ENCODE results near the gene ECM1.

ECM1 gene

DNA sequence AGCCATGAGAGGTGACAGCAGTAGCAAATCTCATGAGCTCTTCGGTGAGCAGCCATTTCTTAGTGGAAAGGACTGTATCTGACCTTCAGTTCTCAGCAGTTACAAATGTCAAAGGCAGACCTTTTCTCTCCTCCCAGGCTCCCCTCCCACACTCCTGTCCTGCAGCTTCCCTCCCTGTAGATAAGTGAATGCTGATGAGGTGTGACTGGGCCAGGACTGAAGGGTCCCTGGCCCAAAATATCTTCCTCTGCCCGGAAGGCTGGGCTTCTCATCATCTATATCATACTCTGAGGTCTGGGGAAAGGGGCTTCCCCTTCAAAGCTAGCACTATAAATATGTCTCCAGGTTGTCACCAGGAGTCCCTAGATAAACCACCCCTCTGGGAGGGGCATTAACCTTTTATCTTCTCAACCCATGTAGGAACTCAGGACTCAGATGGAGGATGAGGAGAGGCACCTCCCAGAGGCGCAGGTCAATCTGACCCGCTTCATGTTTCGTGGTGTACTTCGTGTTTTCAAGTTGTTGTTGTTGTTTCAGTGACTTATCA, 37.6 kb downstream of the ECM1 start:
- no peak for DNase-seq (ENCODE audit: low spot score)

DNA sequence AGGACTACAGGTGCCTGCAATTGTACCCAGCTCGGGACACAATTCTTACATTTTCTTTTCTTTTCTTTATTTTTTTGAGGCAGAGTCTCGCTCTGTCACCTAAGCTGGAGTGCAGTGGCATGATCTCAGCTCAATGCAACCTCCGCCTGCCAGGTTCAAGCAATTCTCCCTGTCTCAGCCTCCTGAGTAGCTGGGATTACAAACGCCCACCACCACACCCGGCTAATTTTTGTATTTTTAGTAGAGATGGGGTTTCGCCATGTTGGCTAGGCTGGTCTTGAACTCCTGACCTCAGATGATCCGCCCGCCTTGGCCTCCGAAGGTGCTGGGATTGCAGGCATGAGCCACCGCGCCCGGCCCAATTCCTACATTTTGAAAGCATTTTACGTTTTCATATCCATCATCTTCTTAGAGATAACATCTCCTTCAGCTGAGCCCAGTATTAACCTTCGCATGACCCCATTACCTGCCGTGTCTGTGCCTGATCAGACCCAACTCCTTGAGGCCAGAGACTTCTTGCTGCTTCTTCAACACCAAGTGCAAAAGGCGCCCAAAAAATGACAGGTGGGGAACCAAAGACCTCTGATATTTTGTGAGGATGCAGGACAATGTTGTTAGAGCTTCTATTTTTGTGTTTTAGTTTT, 38.5 kb downstream of the ECM1 start:
- DNase-seq (ENCODE audit: low spot score), result no peak

- DNase-seq (ENCODE audit: low spot score), result no peak
Measured at GRCh38 chr1:150548324-150548631, 40.4 kb downstream of the ECM1 start.

DNA sequence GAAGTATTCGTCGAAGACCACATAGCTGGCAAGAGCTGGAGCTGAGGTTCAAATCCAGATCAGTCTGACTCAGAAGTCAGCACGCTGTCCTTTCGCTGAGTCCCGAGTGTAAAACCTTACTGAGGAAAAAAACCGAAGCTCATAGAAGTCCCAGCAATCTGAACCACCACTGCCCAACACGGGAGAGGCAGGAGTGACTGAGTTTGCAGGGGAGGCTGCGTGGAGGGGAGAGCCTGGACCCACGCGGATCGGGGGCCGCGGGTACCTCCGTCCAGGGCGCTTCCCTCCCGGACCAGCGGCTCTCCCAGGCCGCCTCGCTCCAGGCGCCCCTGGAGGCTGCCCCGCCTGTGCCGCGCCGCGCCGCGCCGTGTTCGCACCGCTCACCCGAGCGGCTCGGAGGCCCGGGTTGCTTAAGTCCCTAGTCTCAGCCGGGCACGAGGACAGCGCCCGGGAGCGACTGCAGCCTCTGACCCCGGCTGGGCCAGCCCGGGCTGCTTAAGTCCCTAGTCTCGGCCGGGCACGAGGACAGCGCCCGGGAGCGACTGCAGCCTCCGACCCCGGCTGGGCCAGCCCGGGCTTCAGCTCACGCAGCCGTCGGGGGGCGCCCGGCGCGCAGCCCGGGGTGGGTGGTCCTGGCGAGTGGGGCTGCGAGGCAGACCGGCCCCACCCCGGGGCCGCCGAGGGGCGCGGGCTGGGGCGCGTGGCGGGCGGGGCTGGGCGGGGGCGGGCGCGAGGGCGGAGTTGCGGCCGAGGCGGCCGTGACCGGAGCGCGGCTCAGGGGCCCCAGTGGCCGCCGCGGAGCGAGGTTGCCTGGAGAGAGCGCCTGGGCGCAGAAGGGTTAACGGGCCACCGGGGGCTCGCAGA, 41.0 kb downstream of the ECM1 start, which contains the start of gene ADAMTSL4:
Gene ADAMTSL4 (plus strand): TSS at position 777 of the 864 bp plus-strand sequence. CDS start 2,881 bp downstream, outside the sequence.
- no peak for DNase-seq (ENCODE audit: low spot score)

DNA sequence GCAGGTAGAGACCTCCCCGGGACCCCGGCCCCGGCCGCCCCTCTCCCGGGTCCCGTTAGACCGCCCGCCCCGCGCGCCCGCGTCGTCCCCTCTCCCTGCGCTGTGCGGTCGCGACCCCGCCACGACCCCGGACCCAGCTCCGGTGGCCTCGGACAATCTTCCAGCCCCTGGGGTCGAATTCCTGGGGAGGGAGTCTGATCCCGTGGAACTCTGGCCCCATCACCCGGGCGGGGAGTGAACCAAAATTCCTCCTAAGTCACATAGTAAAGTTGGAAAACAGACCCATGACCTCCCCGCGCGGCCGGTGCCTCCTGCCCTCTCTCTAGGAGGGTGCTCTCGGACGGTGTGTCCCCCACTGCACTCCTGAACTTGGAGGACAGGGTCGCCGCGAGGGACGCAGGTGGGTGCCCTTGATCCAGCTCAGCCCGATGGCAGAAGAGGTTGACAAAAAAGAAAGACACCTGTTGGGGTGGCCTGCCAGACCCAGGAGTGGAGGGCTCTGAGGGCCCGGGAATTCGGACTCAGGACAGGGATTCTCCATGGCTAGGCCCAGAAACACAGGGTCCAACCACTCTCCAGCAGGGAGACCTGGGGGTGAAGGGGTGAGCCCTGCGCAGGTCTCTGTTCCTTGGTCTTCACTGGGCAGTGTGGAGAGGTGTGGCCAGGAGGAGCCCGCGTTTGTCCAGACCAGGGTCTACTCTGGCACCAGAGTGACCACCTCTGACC, 41.8 kb downstream of the ECM1 start:
- no peak for DNase-seq (ENCODE audit: low spot score)

- no peak for DNase-seq (ENCODE audit: low spot score)
Measured at GRCh38 chr1:150550222-150551050, 42.5 kb downstream of the ECM1 start.

GRCh38 chr1:150551051-150551783, 43.3 kb downstream of the ECM1 start:
- DNase-seq (ENCODE audit: low spot score), result no peak

GRCh38 chr1:150551784-150552127, 43.8 kb downstream of the ECM1 start:
- DNase-seq (ENCODE audit: low spot score), result no peak

DNA sequence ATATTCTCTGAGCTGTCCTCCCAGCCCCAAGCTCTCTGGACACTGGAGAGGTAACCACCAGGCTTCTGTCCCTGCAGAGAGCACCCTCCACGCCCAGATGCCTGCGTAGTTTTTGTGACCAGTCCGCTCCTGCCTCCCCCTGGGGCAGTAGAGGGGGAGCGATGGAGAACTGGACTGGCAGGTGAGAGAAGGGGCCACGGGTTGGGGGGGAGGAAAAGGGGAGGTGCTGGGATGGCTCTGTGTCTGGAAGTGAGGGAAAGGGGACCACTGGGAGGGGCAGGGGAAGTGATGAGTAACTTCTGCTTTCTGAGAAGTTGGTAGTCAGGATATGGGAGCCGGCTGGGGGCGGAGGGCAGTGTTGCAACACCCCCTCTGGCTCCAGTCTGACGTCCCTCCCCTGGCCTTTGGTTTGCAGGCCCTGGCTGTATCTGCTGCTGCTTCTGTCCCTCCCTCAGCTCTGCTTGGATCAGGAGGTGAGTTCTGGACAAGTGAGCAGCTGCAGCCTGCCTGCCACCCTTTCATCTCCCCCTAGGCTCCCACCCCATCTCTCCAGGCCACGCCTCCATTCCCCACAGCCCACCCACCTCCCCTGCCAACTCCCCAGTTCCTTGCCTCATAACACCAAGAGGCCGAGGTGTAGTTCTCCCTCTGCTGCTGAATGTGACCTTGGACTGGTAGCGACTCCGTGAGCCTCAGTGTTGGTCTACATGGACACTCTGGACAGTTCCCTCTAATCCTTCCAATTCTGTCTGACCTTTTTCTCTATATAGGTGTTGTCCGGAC, 44.4 kb downstream of the ECM1 start:
- DNase-seq (ENCODE audit: low spot score), result peak; percentile 54

- no peak for DNase-seq (ENCODE audit: low spot score)
Measured at GRCh38 chr1:150552911-150553289, 45.0 kb downstream of the ECM1 start.

GRCh38 chr1:150553392-150554085, 45.6 kb downstream of the ECM1 start:
- DNase-seq (ENCODE audit: low spot score), result no peak

GRCh38 chr1:150554086-150554452, 46.2 kb downstream of the ECM1 start:
- no peak for DNase-seq (ENCODE audit: low spot score)

GRCh38 chr1:150555198-150555970, 47.5 kb downstream of the ECM1 start:
- DNase-seq (ENCODE audit: low spot score), result no peak

- DNase-seq (ENCODE audit: low spot score), result no peak
Measured at GRCh38 chr1:150555971-150556865, 48.3 kb downstream of the ECM1 start.

DNA sequence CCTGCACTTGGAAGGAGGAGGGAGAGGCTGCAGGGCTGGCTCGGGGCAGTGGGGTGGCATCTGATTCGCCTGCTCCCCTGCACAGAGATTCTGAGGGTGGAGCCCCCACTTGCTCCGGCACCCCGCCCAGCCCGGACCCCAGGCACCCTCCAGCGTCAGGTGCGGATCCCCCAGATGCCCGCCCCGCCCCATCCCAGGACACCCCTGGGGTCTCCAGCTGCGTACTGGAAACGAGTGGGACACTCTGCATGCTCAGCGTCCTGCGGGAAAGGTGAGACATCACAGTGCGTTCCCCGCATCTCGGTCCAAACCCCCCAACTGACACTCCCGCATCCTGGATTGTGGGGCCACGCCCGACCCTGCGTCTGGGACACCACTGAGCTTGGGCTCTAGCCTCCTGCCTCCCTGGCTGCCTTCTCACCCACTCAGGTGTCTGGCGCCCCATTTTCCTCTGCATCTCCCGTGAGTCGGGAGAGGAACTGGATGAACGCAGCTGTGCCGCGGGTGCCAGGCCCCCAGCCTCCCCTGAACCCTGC, 49.2 kb downstream of the ECM1 start:
- no peak for DNase-seq (ENCODE audit: low spot score)

- DNase-seq (ENCODE audit: low spot score), result no peak
Measured at GRCh38 chr1:150557813-150558212, 49.9 kb downstream of the ECM1 start.

DNA sequence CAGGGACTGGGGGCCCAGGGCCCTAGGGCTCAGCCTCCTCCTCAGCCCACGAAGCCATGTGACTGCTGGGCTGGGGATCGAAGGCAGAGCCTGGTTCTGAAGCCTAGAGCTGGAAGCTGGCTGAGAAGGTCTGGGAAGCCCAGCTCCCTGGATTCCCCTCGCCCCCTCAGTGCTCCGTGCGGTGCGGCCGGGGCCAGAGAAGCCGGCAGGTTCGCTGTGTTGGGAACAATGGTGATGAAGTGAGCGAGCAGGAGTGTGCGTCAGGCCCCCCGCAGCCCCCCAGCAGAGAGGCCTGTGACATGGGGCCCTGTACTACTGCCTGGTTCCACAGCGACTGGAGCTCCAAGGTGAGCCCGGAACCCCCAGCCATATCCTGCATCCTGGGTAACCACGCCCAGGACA, 50.4 kb downstream of the ECM1 start:
- no peak for DNase-seq (ENCODE audit: low spot score)

All from globus pallidus (tissue), 1 donor.